Astrocyte (in vitro differentiated cells and primary cell): ENCODE measurements around the gene FAM163A. TPM values are rescaled to one million over a fixed set of nuclear protein-coding genes. Genes with fewer than 3 reads are reported as not detected.
A peak's percentile ranks its signal among the peaks of the same experiment; 100 is the strongest.

Experiments
- DNase-seq: peaks from one replicate; pipeline ENCODE4 v3.0.0-alpha.2; 2010; ENCODE audit warnings: low read depth
- FAIRE-seq: peaks from 2 replicates; lab custom pipeline; 2011; peaks lifted over from hg19 to GRCh38; lab: Jason Lieb, UNC
- H2AFZ ChIP-seq: 2 replicates; pipeline ENCODE4 v1.6.0; 2012; ENCODE audit warnings: low read depth, low read length, inconsistent platforms
- H3K27ac ChIP-seq: 2 replicates; pipeline ENCODE4 v1.5.1; 2011; ENCODE audit warnings: low read depth, low read length, inconsistent platforms
- H3K27me3 ChIP-seq: 2 replicates; pipeline ENCODE4 v1.6.0; 2011; ENCODE audit warnings: low read length, inconsistent platforms; ENCODE audit not compliant: insufficient read depth
- H3K36me3 ChIP-seq: 2 replicates; pipeline ENCODE4 v1.5.1; 2011; ENCODE audit warnings: low read length, inconsistent platforms; ENCODE audit not compliant: insufficient read depth
- H3K4me1 ChIP-seq: 2 replicates; pipeline ENCODE4 v1.5.1; 2011; ENCODE audit warnings: low read length, inconsistent platforms; ENCODE audit not compliant: insufficient read depth
- H3K4me2 ChIP-seq: 2 replicates; pipeline ENCODE4 v1.6.0; 2012; ENCODE audit warnings: low read length, inconsistent platforms
- H3K4me3 ChIP-seq: 2 replicates; pipeline ENCODE4 v1.5.1; 2011; ENCODE audit warnings: low read depth, mild to moderate bottlenecking, low read length, inconsistent platforms; ENCODE audit not compliant: insufficient read depth
- H3K79me2 ChIP-seq: 2 replicates; pipeline ENCODE4 v1.6.0; 2012; ENCODE audit warnings: mild to moderate bottlenecking, low read length, inconsistent platforms; ENCODE audit not compliant: insufficient read depth
- H3K9ac ChIP-seq: 2 replicates; pipeline ENCODE4 v1.6.0; 2012; ENCODE audit warnings: mild to moderate bottlenecking, low read length, inconsistent platforms
- H3K9me3 ChIP-seq: 2 replicates; pipeline ENCODE4 v1.5.1; 2012; ENCODE audit warnings: low read depth, mild to moderate bottlenecking, low read length, inconsistent platforms; ENCODE audit not compliant: insufficient read depth
- H4K20me1 ChIP-seq: 2 replicates; pipeline ENCODE4 v1.6.0; 2012; ENCODE audit warnings: low read length, inconsistent platforms; ENCODE audit not compliant: insufficient read depth
- H3K27ac Mint-ChIP-seq: one replicate; pipeline ENCODE4 v1.8.0; 2021; ENCODE audit warnings: mild to moderate bottlenecking, mixed read lengths; ENCODE audit not compliant: unreplicated experiment
- H3K27me3 Mint-ChIP-seq: one replicate; pipeline ENCODE4 v1.8.0; 2021; ENCODE audit warnings: low read depth, mixed read lengths; ENCODE audit not compliant: unreplicated experiment
- H3K36me3 Mint-ChIP-seq: one replicate; pipeline ENCODE4 v1.8.0; 2021; ENCODE audit warnings: low read depth, mixed read lengths; ENCODE audit not compliant: unreplicated experiment
- H3K4me1 Mint-ChIP-seq: one replicate; pipeline ENCODE4 v1.8.0; 2021; ENCODE audit warnings: low read depth, mixed read lengths; ENCODE audit not compliant: unreplicated experiment
- H3K4me3 Mint-ChIP-seq: one replicate; pipeline ENCODE4 v1.8.0; 2021; ENCODE audit warnings: mild to moderate bottlenecking, moderate library complexity, mixed read lengths; ENCODE audit not compliant: unreplicated experiment
- H3K9me3 Mint-ChIP-seq: one replicate; pipeline ENCODE4 v1.8.0; 2021; ENCODE audit warnings: mild to moderate bottlenecking, mixed read lengths; ENCODE audit not compliant: unreplicated experiment
- CTCF ChIP-seq: IDR thresholded peaks from 2 replicates; pipeline ENCODE4 v1.5.1; 2011; ENCODE audit warnings: low read depth, mild to moderate bottlenecking, inconsistent platforms, low read length, moderate library complexity; ENCODE audit not compliant: insufficient read depth
- EZH2 ChIP-seq: IDR thresholded peaks from 2 replicates; pipeline ENCODE4 v1.6.1; 2012; ENCODE audit warnings: mild to moderate bottlenecking, low read length, inconsistent platforms; ENCODE audit not compliant: insufficient read depth
- total RNA-seq: library from RNA; stranded (reverse); gene quantifications from 2 replicates; pipeline ENCODE4 v1.2.1, GENCODE V29; 2021

FAM163A gene
- total RNA-seq, 1 donor from 2014 or later, result not detected

- no peak overlapping the region for H2AFZ ChIP-seq
- peak; percentile 4 for DNase-seq
- no peaks in the 10 kb centered on the region for H3K4me1 ChIP-seq
- Mint-ChIP-seq H3K36me3 (no peaks in the 10 kb centered on the region), H3K9me3 (no peaks in the 10 kb centered on the region), H3K4me3 (no peak overlapping the region), H3K27me3 (peaks cover 21% of the 10 kb centered on the region), H3K27ac (no peak overlapping the region), H3K4me1 (no peaks in the 10 kb centered on the region)
- no peak overlapping the region for H3K9ac ChIP-seq
- no peak overlapping the region for H3K4me3 ChIP-seq
- peaks cover 10% of the 10 kb centered on the region for H3K27me3 ChIP-seq
- no peak for FAIRE-seq
- H3K36me3 ChIP-seq, result no peaks in the 10 kb centered on the region
- no peaks in the 10 kb centered on the region for H4K20me1 ChIP-seq
- no peak overlapping the region for H3K27ac ChIP-seq
- no peaks in the 10 kb centered on the region for H3K79me2 ChIP-seq
- no peak overlapping the region for H3K4me2 ChIP-seq
- H3K9me3 ChIP-seq, result no peaks in the 10 kb centered on the region
- TF ChIP-seq EZH2 (no peak), CTCF (no peak)
Measured at GRCh38 chr1:179779645-179780272, 36.7 kb downstream of the FAM163A start.

DNA sequence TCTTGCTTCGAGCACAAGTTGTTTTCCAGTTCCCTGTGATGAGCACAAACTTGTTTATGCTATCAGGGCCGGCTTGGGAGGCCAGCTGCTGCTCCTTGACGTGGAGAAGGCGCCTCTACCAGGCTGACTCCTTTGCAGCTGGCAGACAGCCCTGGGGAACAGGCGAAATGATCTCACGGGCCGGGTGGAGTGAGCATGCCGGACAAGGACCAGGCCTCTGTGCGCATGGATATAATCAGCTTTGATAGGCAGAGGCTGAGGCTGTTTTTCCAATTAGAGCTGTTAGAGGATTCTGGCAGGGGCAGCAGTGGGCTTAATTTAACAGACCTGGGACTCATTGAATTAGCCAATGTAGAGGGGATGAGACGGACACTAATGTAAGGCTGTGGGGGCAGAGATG, 38.9 kb downstream of the FAM163A start:
- no peak overlapping the region for H3K4me2 ChIP-seq
- no peak overlapping the region for H2AFZ ChIP-seq
- DNase-seq, result no peak
- no peaks in the 10 kb centered on the region for H3K4me1 Mint-ChIP-seq
- H3K27ac Mint-ChIP-seq, result no peak overlapping the region
- H3K79me2 ChIP-seq, result no peaks in the 10 kb centered on the region
- H3K4me3 Mint-ChIP-seq, result no peak overlapping the region
- H3K36me3 Mint-ChIP-seq, result no peaks in the 10 kb centered on the region
- peaks cover 33% of the 10 kb centered on the region for H3K27me3 Mint-ChIP-seq
- no peak for FAIRE-seq
- no peaks in the 10 kb centered on the region for H3K9me3 ChIP-seq
- peaks cover 14% of the 10 kb centered on the region for H3K27me3 ChIP-seq
- H3K9ac ChIP-seq, result no peak overlapping the region
- H3K4me1 ChIP-seq, result no peaks in the 10 kb centered on the region
- H3K4me3 ChIP-seq, result no peak overlapping the region
- H3K9me3 Mint-ChIP-seq, result no peaks in the 10 kb centered on the region
- TF ChIP-seq EZH2, result no peak
- no peak for TF ChIP-seq CTCF
- no peaks in the 10 kb centered on the region for H3K36me3 ChIP-seq
- H4K20me1 ChIP-seq, result no peaks in the 10 kb centered on the region
- no peak overlapping the region for H3K27ac ChIP-seq

DNA sequence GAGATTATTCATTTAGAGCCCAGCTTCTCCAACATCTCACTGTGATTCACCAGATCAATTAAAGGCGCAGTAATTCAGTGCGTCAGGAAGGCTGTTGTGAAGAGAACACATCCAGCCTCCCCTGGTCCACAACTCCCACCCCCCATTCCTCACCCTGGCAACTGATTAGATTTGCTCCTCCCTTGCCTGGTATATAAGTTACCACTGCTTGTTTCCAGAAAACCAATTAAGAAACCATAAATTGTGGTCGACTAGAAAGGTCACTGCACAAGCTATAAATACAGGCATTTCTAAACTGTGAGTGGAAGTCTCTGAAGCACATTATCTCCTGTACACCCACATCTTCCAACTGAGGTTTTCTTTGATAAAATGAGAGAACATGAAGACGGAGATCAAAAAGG, 41.9 kb downstream of the FAM163A start:
- Histone ChIP-seq H3K27ac (no peak overlapping the region), H3K9me3 (no peaks in the 10 kb centered on the region), H3K27me3 (peaks cover 12% of the 10 kb centered on the region), H4K20me1 (no peaks in the 10 kb centered on the region), H3K79me2 (no peaks in the 10 kb centered on the region), H3K4me3 (no peak overlapping the region), H3K36me3 (no peaks in the 10 kb centered on the region), H2AFZ (no peak overlapping the region), H3K4me1 (no peaks in the 10 kb centered on the region), H3K9ac (no peak overlapping the region), H3K4me2 (no peak overlapping the region)
- peaks cover 44% of the 10 kb centered on the region for H3K27me3 Mint-ChIP-seq
- H3K4me1 Mint-ChIP-seq, result no peaks in the 10 kb centered on the region
- no peaks in the 10 kb centered on the region for H3K9me3 Mint-ChIP-seq
- TF ChIP-seq CTCF (no peak), EZH2 (no peak)
- no peak overlapping the region for H3K4me3 Mint-ChIP-seq
- no peaks in the 10 kb centered on the region for H3K36me3 Mint-ChIP-seq
- peak; percentile 63 for DNase-seq
- FAIRE-seq, result no peak
- H3K27ac Mint-ChIP-seq, result no peak overlapping the region
